Femur (tissue), 1 donor: ENCODE results near the gene GPR183.

ENCODE experiments used
- DNase-seq: peaks from one replicate; pipeline ENCODE4 v3.0.0-alpha.2; 2017

The GPR183 gene, protein sequence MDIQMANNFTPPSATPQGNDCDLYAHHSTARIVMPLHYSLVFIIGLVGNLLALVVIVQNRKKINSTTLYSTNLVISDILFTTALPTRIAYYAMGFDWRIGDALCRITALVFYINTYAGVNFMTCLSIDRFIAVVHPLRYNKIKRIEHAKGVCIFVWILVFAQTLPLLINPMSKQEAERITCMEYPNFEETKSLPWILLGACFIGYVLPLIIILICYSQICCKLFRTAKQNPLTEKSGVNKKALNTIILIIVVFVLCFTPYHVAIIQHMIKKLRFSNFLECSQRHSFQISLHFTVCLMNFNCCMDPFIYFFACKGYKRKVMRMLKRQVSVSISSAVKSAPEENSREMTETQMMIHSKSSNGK

DNA sequence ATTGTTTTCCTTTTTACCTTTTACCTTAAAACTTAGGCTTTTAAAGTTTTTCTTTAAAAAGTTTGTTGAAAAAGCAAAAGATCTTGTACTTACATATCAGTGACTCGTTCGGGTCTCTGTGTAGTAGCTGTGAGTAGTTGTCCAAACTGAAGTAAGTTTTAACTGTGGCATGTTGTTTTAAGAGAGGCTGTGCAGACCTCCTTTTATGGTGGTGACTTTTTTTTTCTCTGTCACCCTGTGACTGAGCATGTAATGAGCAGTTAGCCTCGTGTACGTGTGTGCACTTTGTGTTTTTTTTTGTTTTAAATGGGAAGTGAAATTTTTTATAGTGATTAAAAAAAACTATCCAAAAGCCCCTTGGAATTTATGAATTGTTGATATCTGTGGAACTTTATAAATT lies at the start of gene GPR183:
TSS of gene GPR183 (minus strand) at position 153 of the 400 bp plus-strand sequence. CDS start 11,254 bp downstream, outside the sequence.
- DNase-seq, result no peak

DNA sequence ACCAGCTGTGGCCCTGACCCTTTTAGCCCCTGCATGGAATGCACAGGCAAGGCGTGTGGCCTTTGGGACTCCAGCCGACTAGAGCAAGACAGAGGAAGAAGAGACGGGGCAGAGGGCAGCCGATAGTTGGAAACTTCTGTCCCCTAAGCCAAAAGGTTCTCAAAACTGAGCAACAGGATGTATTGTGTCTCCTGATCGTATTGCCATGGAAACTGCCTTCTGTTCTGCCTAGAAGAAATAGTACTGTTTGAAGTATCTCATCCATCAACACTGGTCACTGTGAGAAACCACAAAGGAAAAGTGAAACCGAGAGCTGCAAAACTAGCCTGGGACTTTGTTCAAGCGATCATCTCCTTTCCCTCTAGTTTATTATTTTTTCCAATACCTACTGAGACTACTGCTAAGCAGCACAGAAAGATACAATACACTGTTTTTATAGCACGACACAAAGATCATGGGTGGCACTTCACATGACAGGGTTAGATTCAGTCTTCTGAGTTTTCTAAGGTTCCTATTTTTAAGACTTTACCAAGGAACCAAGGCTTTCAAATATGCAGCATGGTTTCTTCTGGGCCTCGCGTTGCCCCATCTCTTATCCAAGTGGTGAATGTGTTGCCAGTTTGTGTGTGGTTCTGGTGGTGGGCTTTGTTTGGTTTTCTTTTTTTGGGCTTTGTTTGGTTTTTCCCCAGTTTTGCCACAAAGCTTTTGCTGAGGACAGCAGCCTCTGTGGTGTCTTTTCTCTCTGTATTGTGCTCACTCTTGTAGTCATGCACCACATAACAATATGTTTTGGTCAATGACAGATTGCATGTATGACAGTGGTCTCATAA lies 49.3 kb upstream of the GPR183 start:
- DNase-seq, result no peak

DNA sequence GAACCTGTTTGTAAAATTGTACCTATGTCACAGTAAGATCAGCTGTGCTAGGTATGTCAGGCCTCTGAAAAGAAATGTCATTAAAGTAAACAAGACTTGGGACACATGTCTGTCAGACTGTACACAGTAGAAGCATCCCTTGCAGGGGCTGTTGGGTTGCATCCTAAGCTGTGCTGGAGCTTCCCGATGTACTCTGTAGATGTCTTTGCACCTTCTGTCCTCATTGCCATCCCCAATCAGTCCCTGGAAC lies 48.7 kb upstream of the GPR183 start:
- no peak for DNase-seq

DNA sequence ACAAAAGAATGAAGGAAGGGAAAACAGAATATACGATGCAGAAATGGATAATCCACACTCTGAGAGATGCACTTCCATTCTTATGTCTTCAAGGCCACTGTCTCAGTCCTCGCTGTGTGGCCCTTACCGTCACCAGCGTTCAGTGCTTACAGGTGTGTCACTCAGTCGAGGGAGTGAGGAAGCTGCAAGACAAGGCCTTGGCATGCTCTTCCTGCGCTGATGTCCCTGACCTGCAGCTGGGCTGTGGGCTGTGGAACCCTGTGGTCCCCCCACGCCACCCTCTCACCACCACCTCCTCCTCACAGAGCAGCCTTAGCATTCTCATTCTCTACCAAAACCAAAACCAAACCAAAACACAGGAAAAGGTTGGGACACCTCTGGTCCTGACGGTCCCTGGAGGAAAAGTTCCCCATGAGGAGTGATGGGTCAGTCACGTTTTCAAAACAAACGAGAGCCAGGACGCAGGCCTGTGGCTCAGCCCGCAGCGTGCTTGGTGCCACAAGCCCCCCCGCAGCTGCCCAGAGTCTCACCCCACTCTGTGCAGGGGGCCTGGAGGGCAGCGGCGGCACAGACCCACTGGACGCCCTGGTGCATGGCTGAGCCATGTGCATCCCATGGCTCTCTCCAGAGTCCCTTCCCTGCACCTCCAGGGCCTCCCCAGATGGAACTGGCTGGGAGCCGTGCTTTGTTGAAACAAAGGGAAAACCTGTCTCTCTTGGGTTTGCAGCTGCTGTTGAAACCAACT lies 48.2 kb upstream of the GPR183 start:
- DNase-seq, result no peak

DNA sequence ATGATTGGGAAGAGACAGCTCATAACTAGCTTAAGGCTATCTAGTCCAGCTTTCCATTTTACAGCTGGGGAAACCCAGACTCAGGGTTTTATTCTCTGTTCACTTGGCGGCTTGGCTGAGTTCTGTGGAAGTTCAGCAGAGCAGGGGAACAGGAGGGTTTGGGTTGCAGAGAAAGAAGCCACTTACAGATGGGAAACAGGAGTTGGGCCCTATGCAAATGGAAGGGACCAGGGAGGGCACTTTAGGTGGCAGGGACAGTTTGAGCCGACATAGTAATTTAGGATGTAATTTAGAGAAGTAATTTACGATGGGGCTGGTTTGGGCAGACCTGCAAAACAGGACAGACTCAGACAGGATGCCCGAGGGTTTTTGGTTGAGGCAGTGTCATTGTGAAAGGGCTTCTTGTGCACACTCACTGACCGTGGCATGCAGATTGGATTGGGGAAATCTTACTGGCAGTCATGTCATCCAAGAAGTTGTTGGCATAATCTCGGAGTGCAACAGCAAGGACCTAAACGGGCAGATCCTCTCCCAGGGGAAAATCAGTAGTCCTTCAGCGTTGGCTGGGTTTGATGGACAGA lies 47.3 kb upstream of the GPR183 start:
- no peak for DNase-seq

DNA sequence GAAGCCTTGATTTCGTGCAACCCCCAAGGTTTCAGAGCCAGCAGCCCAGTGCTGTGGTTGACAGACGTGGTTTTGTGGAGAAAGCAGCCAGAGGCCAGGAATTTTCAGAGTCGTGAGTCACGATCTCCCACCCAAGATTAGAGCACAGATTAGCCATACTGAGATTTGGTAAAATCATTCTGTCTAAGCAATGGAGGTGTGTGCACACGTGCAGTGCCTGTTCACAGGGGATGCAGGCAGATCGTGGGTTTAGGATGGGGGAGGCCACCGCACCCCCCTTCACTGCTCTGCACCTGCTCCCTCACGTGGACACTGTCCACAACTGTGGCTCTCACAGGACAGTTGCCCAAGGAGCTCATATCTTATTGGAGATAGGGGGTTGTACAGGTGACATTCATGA lies 46.6 kb upstream of the GPR183 start:
- no peak for DNase-seq

DNA sequence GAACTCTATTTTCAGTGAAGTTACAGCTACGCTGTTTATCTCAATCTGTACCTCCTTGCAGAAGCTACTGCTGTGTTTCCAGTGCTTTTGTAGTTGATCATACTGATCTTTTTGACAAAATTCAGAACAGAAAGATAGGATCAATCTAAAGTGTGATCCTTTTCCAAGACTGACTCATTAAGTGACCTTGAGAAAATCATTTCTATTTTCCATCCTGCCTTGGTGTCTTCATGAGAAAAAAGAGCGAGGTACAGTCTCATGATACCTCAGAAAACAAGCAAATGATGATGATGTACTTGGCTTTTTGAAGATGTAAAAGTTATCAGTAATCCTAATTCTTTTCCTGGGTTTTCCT lies 46.0 kb upstream of the GPR183 start:
- DNase-seq, result no peak

DNA sequence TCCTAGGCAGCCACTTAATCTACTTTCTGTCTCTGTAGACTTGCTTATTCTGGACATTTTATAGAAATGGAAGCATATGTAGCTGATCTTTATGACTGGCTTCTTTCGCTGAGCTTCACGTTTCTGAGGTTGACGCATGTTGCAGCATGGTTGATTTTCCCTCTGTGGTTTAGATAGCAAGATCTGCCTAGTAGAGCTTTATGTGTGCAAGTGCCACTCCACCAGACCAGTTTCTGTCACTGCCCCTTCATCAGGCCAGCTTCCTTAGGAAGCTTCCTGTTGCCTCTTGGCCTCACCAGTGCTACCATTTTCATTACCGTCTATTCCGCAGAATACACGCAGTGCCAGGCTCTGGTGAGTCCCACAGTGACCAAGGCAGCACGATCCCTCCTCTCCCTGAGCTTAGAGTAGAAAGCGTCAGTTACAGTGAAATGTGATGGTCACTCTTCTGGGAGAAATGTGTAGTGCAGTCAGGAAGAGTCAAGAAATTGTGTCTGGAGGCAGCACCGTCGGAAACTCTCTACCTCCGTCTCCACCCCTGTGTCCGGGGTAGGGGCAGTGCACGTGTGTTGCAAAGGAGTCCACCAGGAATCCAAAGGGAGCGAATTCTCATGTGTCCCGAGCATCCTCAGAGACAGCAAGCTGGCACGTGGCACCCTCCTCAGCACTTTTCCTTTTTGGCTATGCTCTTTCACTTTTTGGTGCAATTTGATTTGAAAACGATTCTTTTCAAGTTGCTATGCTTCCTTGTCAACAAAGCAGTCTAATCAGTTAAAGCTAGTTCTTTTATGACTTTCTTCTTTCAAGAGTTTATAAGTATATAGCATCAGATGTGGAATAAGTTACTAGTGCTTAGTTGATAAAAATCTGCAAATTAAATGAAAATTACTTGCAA lies 45.4 kb upstream of the GPR183 start:
- no peak for DNase-seq

DNA sequence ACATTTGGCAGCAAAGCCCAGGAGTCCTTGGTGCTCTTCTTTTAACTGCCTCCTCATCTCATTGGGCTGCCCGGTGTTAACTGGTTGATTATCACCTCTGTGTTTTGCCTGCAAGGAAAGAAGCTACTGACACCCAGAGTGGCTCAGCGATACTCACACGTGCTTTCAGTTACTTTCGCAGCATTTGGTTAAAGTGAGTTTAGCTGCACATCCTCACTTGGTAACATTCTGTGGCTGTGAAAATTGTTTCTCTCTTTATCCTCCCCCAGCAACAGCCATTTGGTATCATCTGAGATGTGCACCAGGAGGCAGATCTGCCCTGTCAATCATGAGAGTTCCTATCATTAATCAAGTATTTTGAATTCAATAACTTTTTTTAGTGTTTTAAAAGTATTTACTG lies 44.6 kb upstream of the GPR183 start:
- no peak for DNase-seq

DNA sequence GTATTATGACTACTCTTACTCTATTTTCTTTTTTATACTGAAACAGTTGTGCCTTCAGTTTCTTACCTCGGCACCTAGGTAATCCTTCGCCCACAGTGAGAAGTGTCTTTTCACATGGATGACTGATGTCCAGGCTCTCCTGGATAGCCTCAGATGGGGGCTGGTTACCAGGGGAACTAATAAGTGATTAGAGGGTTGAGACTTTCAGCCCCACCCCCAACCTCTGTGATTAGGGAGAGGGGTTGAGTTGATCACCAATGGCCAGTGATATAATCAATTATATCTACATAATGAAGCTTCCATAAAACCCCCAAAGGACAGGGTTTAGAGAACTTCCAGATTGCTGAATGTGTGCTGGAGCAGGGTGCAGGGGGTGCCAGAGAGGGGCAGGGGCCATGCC lies 43.0 kb upstream of the GPR183 start:
- DNase-seq, result no peak

DNA sequence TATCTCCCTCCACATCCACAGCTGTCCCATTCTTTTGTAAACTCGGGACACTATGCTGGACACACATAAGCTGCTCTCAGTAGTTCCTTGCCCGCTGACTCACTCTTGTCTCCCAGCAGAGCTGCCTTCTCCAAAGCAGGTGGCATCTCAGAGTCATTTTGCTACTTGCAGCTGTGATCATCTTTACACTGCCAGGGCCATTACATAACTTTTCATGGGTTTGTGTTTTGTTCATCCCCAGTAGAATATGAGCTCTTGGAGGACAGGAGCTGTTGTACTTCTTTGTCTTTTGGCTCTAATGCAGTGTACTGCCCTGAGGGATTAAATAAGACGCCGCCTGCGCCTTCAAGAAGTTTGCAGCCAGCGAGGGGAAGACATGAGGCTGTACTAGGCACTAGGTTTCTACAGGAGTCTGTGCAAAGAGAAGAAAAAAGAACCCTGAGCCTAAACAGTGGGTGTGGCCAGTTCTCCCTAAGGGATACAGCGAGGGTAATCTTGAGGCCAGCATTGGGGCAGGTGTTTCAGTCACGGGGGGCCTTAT lies 40.8 kb upstream of the GPR183 start:
- DNase-seq, result no peak

DNA sequence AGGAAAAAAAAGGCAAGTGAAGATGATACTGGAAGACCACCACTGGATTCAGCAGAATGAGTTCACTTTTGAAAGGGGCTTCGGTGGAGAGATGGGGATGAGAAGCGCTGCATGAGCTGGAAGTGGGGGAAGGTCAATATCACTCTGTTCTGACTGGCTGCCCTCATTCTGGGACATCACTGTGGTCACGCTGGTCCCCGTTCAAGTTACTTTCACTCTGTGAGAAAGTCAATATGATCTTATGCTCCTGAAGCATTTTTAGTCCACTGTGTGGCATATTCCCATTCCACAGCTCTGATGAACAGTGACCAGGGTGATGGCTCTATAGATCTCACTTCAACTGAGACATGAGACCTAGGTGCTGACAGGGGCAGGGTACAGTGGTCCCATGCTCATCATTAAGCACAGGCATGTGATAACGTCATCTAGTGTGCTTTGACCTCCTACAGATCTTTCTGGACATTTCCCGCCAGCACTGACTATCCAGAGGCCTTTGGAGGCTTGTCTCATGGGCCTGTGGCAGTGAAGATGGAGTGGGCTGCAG lies 40.2 kb upstream of the GPR183 start:
- DNase-seq, result no peak

DNA sequence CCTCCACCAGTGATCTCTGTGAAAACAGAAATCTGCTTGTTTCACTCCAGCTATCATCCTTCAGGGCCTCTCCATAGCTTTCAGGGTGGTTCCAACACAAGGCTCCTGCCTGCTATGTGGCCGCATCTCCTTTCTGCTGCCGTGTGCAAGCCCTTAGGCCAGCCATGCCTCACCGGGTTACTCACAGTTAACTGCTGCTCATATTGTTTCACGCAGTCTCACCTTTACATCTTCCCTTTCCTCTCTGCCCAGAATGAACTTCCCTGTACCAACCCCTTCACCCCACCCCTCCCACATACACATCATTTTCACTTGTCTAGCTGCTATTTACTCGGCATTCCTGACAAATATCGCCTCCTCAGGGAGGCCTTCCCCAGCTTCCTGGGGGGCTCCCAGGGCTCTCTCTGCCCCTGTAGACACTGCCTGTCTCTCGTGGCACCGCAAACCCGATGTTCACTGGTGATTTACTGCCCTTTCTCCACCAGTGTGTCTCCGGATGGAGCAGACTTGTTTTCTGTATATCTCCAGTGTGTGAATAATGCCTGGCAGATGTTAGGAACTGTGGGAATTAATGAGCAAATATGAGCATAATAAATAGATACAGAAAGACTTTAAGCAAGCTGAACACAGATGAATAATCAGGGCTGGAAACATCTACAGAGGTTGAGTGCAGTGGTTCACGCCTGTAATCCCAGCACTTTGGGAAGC lies 39.3 kb upstream of the GPR183 start:
- DNase-seq, result no peak

DNA sequence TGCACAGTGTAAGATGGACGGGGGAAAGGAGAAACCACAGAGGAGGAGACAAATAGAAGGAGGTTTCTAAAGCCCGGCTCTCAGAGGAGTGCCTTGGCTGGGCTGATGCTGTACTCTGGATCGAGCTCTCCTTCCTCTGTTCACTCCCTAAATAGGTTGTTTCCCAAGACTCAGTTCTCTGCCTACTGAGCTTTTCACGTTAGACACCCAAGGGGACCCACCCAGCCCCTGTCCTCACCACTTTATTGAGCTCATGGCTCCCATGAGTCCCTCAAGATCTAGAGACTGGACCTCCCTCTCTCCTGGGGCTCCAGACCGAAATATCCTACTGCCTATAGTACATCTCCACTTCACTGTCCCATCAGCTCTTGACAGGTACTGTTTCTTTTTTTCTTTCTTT lies 38.1 kb upstream of the GPR183 start:
- DNase-seq, result no peak

DNA sequence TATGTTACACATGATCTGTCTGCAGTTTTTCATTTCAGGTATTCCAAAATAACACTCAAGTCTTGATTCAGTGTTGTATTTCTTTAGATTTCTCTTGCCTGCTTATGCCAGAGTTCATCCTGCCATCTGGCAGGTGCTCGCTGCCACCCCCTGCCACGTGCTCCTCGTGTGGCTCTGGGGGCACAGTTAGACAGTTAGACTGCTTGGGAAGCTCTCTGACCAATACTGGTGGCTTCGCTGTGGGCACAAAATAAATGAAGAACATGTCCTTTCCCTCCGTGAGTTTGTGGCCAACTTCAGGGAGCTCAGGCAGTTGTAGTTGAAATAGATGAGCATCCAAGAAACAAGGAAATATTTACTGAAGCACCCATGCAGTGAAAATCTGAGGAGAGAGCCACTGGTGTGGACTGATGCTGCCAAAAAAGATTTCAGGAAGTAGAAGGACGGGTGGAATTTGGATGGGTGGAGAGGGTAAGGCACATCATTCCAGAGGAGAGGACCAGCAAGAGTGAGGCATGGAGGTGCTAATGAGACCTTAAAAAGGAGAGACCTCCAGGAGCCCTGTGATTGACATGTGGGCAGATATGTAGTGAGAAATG lies 37.5 kb upstream of the GPR183 start:
- DNase-seq, result no peak

DNA sequence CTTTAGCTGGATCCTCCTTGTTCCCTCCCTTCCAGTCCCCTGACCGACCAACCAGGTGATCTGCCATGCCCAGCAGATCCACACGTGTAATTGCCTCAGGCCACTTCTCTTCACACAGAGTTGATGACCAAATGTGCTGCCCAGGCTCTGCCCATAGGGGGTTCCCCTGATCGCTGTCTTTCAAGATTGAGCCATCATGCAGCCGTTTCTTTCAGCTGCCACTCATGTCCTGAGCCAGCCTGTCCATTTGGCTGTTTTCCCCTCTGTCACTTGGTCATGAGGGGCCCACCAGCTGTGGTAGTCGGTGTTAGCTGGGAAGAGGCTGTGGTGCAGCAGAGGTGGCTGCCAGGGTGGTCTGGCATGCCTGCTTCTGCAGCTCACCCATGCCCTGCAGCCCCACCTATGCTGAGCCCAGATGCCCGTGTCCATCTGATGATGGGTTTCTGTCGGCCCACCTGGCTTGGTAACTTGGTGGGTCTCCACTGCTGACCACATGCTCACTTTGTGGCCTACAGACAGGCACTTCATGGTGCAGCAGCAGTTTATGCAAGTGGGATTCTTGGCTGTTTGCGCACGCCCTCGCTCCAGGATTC lies 35.6 kb upstream of the GPR183 start:
- no peak for DNase-seq

DNA sequence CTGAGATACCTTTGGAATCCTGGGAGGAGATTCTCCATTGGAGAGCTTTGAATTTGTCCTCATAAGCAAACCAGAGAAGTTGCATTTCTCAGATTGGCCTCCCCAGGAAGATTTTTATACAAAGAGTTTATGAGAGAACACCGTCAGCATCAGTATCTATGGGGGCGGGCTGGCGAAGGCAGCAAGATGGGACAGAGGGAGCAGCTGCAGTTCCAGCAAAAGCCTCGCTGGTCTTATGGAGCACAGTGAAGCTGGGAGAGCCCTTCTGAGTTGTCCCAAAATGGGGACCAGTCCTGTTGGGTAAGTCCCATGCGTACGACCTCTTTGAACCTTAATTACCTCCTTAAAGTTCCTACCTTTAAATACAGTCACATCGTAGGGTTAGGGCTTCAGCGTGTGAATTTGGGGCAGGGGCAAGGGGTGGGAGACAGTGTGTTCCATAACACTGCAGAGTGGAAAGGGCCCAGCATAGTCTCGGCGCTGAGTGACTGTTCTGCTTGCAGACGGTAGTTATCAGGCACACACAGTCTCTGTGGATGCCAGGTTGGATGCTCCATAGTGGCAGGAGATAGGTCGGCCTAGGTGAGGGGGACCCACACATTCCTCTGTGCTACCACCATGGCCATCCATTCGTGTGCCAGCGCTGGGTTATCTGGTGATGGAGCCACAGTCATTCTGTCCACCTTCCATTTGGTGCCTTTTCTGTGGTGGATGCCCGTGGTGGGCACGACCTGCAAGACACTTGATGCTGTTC lies 34.9 kb upstream of the GPR183 start:
- no peak for DNase-seq

DNA sequence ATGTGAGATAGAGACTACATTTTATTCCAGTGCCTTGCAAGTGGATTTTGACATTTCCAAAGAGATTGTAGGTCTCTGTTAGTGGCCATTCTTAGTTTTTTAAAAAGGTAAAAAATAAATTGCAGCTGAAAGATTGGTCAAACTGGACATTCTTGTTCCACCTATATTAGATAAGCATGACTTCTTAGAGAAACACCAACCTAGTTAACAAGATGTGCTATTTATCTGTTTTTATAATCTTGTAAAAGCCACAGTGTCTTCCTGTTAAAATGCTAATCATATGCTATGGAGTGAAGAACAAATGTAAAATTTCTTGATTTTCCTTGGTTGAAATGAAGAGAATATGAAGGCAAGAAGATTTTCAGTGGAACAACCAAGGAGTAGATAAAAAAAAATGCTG lies 33.4 kb upstream of the GPR183 start:
- DNase-seq, result no peak

DNA sequence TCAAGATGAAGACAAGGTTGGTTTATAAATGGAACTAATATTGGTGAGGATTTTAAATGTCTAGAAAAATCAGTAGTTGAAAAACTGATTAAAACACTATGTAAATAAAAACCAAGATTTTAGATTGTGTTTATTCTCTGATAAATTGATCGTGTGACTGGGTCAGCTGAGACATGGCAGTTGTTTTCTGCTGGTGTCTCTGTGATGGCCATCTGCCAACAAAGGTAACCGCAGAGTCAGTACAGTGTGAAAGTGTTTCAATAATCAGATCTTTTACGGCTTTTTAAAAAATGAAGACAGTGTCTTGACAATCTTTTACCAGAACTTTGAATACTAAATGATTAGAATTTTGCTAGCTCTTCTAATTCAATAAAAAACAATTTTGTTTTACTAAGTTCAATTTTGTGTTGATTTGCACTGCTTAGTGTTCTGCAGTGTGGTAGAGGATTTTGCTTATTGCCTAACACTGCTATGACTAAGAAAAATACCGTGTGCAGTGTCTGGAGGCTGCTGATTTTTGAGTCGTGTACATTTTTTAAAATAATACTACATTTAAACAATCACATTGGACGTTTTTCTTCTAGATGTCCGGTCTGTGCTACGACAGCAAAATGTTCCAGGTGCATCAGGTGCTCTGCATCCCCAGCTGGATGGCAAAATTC lies 32.7 kb upstream of the GPR183 start:
- no peak for DNase-seq
